Measurements from ENCODE around the gene LRRC2.

LRRC2 gene

GRCh38 chr3:46484388-46484787 is 81.7 kb downstream of the LRRC2 start:
- peak; percentile 24 for DNase-seq (ENCODE audit: low spot score)
- Histone ChIP-seq H3K27ac (no peak overlapping the region), H3K4me3 (no peak overlapping the region)
- TF ChIP-seq CTCF (IDR thresholded peaks at IDR 0.05) = no peak

- peak; percentile 35 for DNase-seq (ENCODE audit: low spot score)
- TF ChIP-seq CTCF (IDR thresholded peaks at IDR 0.05) = no peak
- H3K4me3 ChIP-seq = no peak overlapping the region
- no peak overlapping the region for H3K27ac ChIP-seq
Measured at GRCh38 chr3:46483825-46484224, 82.3 kb downstream of the LRRC2 start.

- no peak overlapping the region for H3K27ac ChIP-seq
- no peak for DNase-seq (ENCODE audit: low spot score)
- no peak for TF ChIP-seq CTCF (IDR thresholded peaks at IDR 0.05)
- H3K4me3 ChIP-seq = no peak overlapping the region
Measured at GRCh38 chr3:46482632-46483350, 83.3 kb downstream of the LRRC2 start.

- DNase-seq (ENCODE audit: low spot score) = peak; percentile 7
- Histone ChIP-seq H3K4me3 (no peak overlapping the region), H3K27ac (no peak overlapping the region)
- TF ChIP-seq CTCF (IDR thresholded peaks at IDR 0.05) = no peak
Measured at GRCh38 chr3:46481636-46482035, 84.5 kb downstream of the LRRC2 start.

- H3K27ac ChIP-seq = no peak overlapping the region
- TF ChIP-seq CTCF (IDR thresholded peaks at IDR 0.05) = no peak
Measured at GRCh38 chr3:46480491-46481195, 85.5 kb downstream of the LRRC2 start.

GRCh38 chr3:46479696-46480095 is 86.4 kb downstream of the LRRC2 start:
- no peak overlapping the region for H3K4me3 ChIP-seq
- no peak for DNase-seq (ENCODE audit: low spot score)
- TF ChIP-seq CTCF (IDR thresholded peaks at IDR 0.05) = no peak
- no peak overlapping the region for H3K27ac ChIP-seq

More at GRCh38 chr3:46480491-46481195, 85.5 kb downstream of the LRRC2 start:
- peak; percentile 54 for DNase-seq (ENCODE audit: low spot score)
- H3K4me3 ChIP-seq = no peak overlapping the region

GRCh38 chr3:46479021-46479420 is 87.1 kb downstream of the LRRC2 start:
- no peak overlapping the region for H3K4me3 ChIP-seq

More at GRCh38 chr3:46479021-46479420, 87.1 kb downstream of the LRRC2 start:
- no peak overlapping the region for H3K27ac ChIP-seq
- peak; percentile 62 for DNase-seq (ENCODE audit: low spot score)
- TF ChIP-seq CTCF (IDR thresholded peaks at IDR 0.05) = no peak
